ENCODE results near the gene CD83. TPM values are rescaled to one million over a fixed set of nuclear protein-coding genes. Genes with fewer than 3 reads are reported as not detected.

CD83 gene
- total and polyA plus RNA-seq, 4 donors, result 0.35 to 4.2 (median 0.60) TPM

GRCh38 chr6:14110001-14110818, 7.4 kb upstream of the CD83 start:
- no peaks in the 10 kb centered on the region for H3K27me3 ChIP-seq (ENCODE audit: control insufficient read depth in 4 of 4, insufficient read depth in 4 of 4, low read length in 3 of 4)
- H3K4me3 ChIP-seq (ENCODE audit: low read depth in 1 of 3, low read length in 3 of 3), result no peak overlapping the region
- no peak overlapping the region for H3K9ac ChIP-seq (ENCODE audit: low read depth in 1 of 2, low read length in 2 of 2)
- TF ChIP-seq HNF4G (IDR thresholded peaks at IDR 0.05), result no peak
- TF ChIP-seq, protein P1, sequence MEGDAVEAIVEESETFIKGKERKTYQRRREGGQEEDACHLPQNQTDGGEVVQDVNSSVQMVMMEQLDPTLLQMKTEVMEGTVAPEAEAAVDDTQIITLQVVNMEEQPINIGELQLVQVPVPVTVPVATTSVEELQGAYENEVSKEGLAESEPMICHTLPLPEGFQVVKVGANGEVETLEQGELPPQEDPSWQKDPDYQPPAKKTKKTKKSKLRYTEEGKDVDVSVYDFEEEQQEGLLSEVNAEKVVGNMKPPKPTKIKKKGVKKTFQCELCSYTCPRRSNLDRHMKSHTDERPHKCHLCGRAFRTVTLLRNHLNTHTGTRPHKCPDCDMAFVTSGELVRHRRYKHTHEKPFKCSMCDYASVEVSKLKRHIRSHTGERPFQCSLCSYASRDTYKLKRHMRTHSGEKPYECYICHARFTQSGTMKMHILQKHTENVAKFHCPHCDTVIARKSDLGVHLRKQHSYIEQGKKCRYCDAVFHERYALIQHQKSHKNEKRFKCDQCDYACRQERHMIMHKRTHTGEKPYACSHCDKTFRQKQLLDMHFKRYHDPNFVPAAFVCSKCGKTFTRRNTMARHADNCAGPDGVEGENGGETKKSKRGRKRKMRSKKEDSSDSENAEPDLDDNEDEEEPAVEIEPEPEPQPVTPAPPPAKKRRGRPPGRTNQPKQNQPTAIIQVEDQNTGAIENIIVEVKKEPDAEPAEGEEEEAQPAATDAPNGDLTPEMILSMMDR (IDR thresholded peaks at IDR 0.05; ENCODE audit: low read depth, low read length, missing input control), result no peak
- TF ChIP-seq FOXA2 (IDR thresholded peaks at IDR 0.05), result no peak
- TF ChIP-seq MAX (IDR thresholded peaks at IDR 0.05), result no peak
- no peak for TF ChIP-seq NR2F2 (IDR thresholded peaks at IDR 0.05)
- TF ChIP-seq JUND (IDR thresholded peaks at IDR 0.05), result no peak
- TF ChIP-seq, protein P2, sequence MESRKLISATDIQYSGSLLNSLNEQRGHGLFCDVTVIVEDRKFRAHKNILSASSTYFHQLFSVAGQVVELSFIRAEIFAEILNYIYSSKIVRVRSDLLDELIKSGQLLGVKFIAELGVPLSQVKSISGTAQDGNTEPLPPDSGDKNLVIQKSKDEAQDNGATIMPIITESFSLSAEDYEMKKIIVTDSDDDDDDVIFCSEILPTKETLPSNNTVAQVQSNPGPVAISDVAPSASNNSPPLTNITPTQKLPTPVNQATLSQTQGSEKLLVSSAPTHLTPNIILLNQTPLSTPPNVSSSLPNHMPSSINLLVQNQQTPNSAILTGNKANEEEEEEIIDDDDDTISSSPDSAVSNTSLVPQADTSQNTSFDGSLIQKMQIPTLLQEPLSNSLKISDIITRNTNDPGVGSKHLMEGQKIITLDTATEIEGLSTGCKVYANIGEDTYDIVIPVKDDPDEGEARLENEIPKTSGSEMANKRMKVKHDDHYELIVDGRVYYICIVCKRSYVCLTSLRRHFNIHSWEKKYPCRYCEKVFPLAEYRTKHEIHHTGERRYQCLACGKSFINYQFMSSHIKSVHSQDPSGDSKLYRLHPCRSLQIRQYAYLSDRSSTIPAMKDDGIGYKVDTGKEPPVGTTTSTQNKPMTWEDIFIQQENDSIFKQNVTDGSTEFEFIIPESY (IDR thresholded peaks at IDR 0.05), result no peak
- TF ChIP-seq HNF4A (conservative IDR thresholded peaks at IDR 0.05), result no peak
- no peak for TF ChIP-seq FOXA1 (IDR thresholded peaks at IDR 0.05)
- no peak for TF ChIP-seq YY1 (IDR thresholded peaks at IDR 0.05)
- TF ChIP-seq ATF3 (IDR thresholded peaks at IDR 0.05), result no peak
- no peak for TF ChIP-seq RXRA (IDR thresholded peaks at IDR 0.05)
- peaks cover 0 to 9% (median 4%) of the 10 kb centered on the region in 4 donors for H3K9me3 ChIP-seq (ENCODE audit: control insufficient read depth in 4 of 4, low read length in 3 of 4)
- H3K4me1 ChIP-seq (ENCODE audit: control insufficient read depth in 4 of 4, insufficient read depth in 4 of 4, low read length in 3 of 4), result no peaks in the 10 kb centered on the region
- H3K27ac ChIP-seq (ENCODE audit: low read depth in 1 of 2, low read length in 2 of 2), result no peak overlapping the region
- 81% methylated on average over 11 of the region's 11 CpGs for WGBS
- H3K36me3 ChIP-seq (ENCODE audit: control insufficient read depth in 4 of 4, insufficient read depth in 3 of 4, low read depth in 1 of 4, low read length in 3 of 4), result no peaks in the 10 kb centered on the region
- DNase-seq (ENCODE audit: low spot score), result no peak

DNA sequence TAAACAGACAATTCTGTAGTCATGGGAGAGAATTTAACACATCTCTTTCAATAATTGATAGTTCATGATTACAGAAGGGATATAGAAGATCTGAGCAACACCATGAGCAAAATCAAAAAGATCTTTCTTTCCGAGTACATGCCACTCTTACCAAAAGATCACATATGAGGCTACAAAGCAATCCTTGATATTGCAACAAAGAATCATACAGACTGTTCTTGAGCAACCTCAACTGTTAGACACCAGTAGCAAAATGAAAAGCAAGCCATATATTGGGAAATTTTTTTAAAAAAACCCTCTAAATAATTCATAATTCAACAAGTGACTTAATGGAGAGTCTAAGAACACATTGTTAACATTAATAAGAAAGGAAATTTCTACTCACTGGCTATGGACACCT, 3.6 kb upstream of the CD83 start:
- H3K27me3 ChIP-seq (ENCODE audit: control insufficient read depth in 4 of 4, insufficient read depth in 4 of 4, low read length in 3 of 4), result no peaks in the 10 kb centered on the region
- H3K4me3 ChIP-seq (ENCODE audit: low read depth in 1 of 3, low read length in 3 of 3), result no peak overlapping the region
- no peak for TF ChIP-seq SP1 (IDR thresholded peaks at IDR 0.05)
- no peak for TF ChIP-seq JUND (IDR thresholded peaks at IDR 0.05)
- TF ChIP-seq GABPA (IDR thresholded peaks at IDR 0.05 in 1 of 2, conservative IDR thresholded peaks at IDR 0.05 in 1 of 2), result no peak
- TF ChIP-seq TAF1 (conservative IDR thresholded peaks at IDR 0.05), result no peak
- TF ChIP-seq, protein P1 (IDR thresholded peaks at IDR 0.05; ENCODE audit: low read depth, low read length, missing input control), result no peak
- TF ChIP-seq RAD21 (IDR thresholded peaks at IDR 0.05), result no peak
- no peak for TF ChIP-seq ATF3 (IDR thresholded peaks at IDR 0.05)
- TF ChIP-seq FOXA1 (IDR thresholded peaks at IDR 0.05), result no peak
- no peak for TF ChIP-seq RXRA (IDR thresholded peaks at IDR 0.05)
- no peak for TF ChIP-seq HNF4G (IDR thresholded peaks at IDR 0.05)
- TF ChIP-seq MAX (IDR thresholded peaks at IDR 0.05), result no peak
- TF ChIP-seq, protein P2 (IDR thresholded peaks at IDR 0.05), result no peak
- peaks cover 0 to 7% (median 4%) of the 10 kb centered on the region in 4 donors for H3K4me1 ChIP-seq (ENCODE audit: control insufficient read depth in 4 of 4, insufficient read depth in 4 of 4, low read length in 3 of 4)
- H3K9ac ChIP-seq (ENCODE audit: low read depth in 1 of 2, low read length in 2 of 2), result no peak overlapping the region
- DNase-seq (ENCODE audit: low spot score), result no peak
- H3K9me3 ChIP-seq (ENCODE audit: control insufficient read depth in 4 of 4, low read length in 3 of 4), result no peaks in the 10 kb centered on the region
- H3K27ac ChIP-seq (ENCODE audit: low read depth in 1 of 2, low read length in 2 of 2), result no peak overlapping the region
- 86% methylated on average over 1 of the region's 1 CpG for WGBS
- no peaks in the 10 kb centered on the region for H3K36me3 ChIP-seq (ENCODE audit: control insufficient read depth in 4 of 4, insufficient read depth in 3 of 4, low read depth in 1 of 4, low read length in 3 of 4)

Data from liver (tissue), 9 donors.